ENCODE data around the gene TRABD2B. TPM values are rescaled to one million over a fixed set of nuclear protein-coding genes. Genes with fewer than 3 reads are reported as not detected.

Gene TRABD2B
- total RNA-seq, 2 donors from 2014 or later, result 2.6 to 4.3 TPM

- Histone ChIP-seq H3K36me3 (replicated peaks in 1 of 2; ENCODE audit: insufficient read depth in 1 of 2, low read depth in 2 of 2) (no peaks in the 10 kb centered on the region), H3K27me3 (no peaks in the 10 kb centered on the region), H3K27ac (no peak overlapping the region), H3K4me1 (peaks cover 6% of the 10 kb centered on the region), H3K4me3 (no peak overlapping the region), H3K9me3 (no peaks in the 10 kb centered on the region)
- DNase-seq (no peak), ATAC-seq (no peak)
- intact Hi-C loops (cut with DNase I), result no loop called here
- no peak for TF ChIP-seq CTCF (IDR thresholded peaks at IDR 0.05)
- TF ChIP-seq POLR2A (IDR thresholded peaks at IDR 0.05), result no peak
Observed at GRCh38 chr1:47981667-47982350, 15.4 kb downstream of the TRABD2B start.

- no peaks in the 10 kb centered on the region for H3K36me3 ChIP-seq (replicated peaks in 1 of 2; ENCODE audit: insufficient read depth in 1 of 2, low read depth in 2 of 2)
- no peak for TF ChIP-seq POLR2A (IDR thresholded peaks at IDR 0.05)
- TF ChIP-seq CTCF (IDR thresholded peaks at IDR 0.05), result no peak
- intact Hi-C loops (cut with DNase I), result no loop called here
- ATAC-seq (no peak), DNase-seq (no peak)
- H3K27me3 ChIP-seq, result no peaks in the 10 kb centered on the region
- peaks cover 5% of the 10 kb centered on the region for H3K4me1 ChIP-seq
- H3K4me3 ChIP-seq, result no peak overlapping the region
- no peak overlapping the region for H3K27ac ChIP-seq
- H3K9me3 ChIP-seq, result no peaks in the 10 kb centered on the region
- WGBS, 2 donors, result 82 to 83% methylated on average over 3 of the region's 3 CpGs
Observed at GRCh38 chr1:47980501-47980900, 16.7 kb downstream of the TRABD2B start.

- 48 to 66% methylated on average over 3 of the region's 3 CpGs for WGBS, 2 donors
Observed at GRCh38 chr1:47979724-47980123, 17.5 kb downstream of the TRABD2B start.

GRCh38 chr1:47978486-47978885 is 18.7 kb downstream of the TRABD2B start:
- H3K27ac ChIP-seq, result no peak overlapping the region
- no peak for ATAC-seq

More at GRCh38 chr1:47979724-47980123, 17.5 kb downstream of the TRABD2B start:
- H3K36me3 ChIP-seq (replicated peaks in 1 of 2; ENCODE audit: insufficient read depth in 1 of 2, low read depth in 2 of 2), result no peaks in the 10 kb centered on the region
- DNase-seq, result no peak
- no peaks in the 10 kb centered on the region for H3K9me3 ChIP-seq
- H3K27ac ChIP-seq, result no peak overlapping the region
- H3K4me1 ChIP-seq, result no peaks in the 10 kb centered on the region
- H3K4me3 ChIP-seq, result no peak overlapping the region
- ATAC-seq, result no peak
- TF ChIP-seq CTCF (IDR thresholded peaks at IDR 0.05), result no peak
- intact Hi-C loops (cut with DNase I), result no loop called here
- H3K27me3 ChIP-seq, result no peaks in the 10 kb centered on the region

More at GRCh38 chr1:47978486-47978885, 18.7 kb downstream of the TRABD2B start:
- Histone ChIP-seq H3K4me1 (no peaks in the 10 kb centered on the region), H3K36me3 (replicated peaks in 1 of 2; ENCODE audit: insufficient read depth in 1 of 2, low read depth in 2 of 2) (no peaks in the 10 kb centered on the region), H3K4me3 (no peak overlapping the region), H3K9me3 (no peaks in the 10 kb centered on the region), H3K27me3 (no peaks in the 10 kb centered on the region)
- DNase-seq, result no peak
- WGBS, 2 donors, result 63 to 67% methylated on average over 12 of the region's 12 CpGs
- TF ChIP-seq POLR2A (IDR thresholded peaks at IDR 0.05), result no peak
- TF ChIP-seq CTCF (IDR thresholded peaks at IDR 0.05), result no peak
- intact Hi-C loops (cut with DNase I), result no loop called here

Data from body of pancreas (tissue), 4 donors.